GM19193 (cell line): ENCODE results near the gene IRX4.

Experiments used
- POLR2A ChIP-seq: IDR thresholded peaks from 4 replicates; pipeline ENCODE4 v1.6.1; 2011; ENCODE audit not compliant: insufficient read depth, insufficient read length; ENCODE audit errors: extremely low read depth

IRX4 gene

GRCh38 chr5:1901983-1902382, 19.3 kb upstream of the IRX4 start:
- TF ChIP-seq POLR2A: no peak

- no peak for TF ChIP-seq POLR2A
Observed at GRCh38 chr5:1901061-1901460, 18.3 kb upstream of the IRX4 start.

- TF ChIP-seq POLR2A: no peak
Observed at GRCh38 chr5:1899201-1899600, 16.5 kb upstream of the IRX4 start.

GRCh38 chr5:1897816-1898450, 15.2 kb upstream of the IRX4 start:
- TF ChIP-seq POLR2A: no peak

GRCh38 chr5:1897386-1897785, 14.7 kb upstream of the IRX4 start:
- no peak for TF ChIP-seq POLR2A

- no peak for TF ChIP-seq POLR2A
Observed at GRCh38 chr5:1896602-1897376, 14.1 kb upstream of the IRX4 start.

GRCh38 chr5:1895739-1896420, 13.2 kb upstream of the IRX4 start:
- TF ChIP-seq POLR2A: no peak

- TF ChIP-seq POLR2A: no peak
Observed at GRCh38 chr5:1894243-1894642, 11.5 kb upstream of the IRX4 start.

- TF ChIP-seq POLR2A: no peak
Observed at GRCh38 chr5:1893754-1894153, 11.0 kb upstream of the IRX4 start.

- TF ChIP-seq POLR2A: no peak
Observed at GRCh38 chr5:1892685-1893445, 10.1 kb upstream of the IRX4 start.

- TF ChIP-seq POLR2A: no peak
Observed at GRCh38 chr5:1892211-1892610, 9.5 kb upstream of the IRX4 start.

GRCh38 chr5:1891391-1891790, 8.7 kb upstream of the IRX4 start:
- TF ChIP-seq POLR2A: no peak

GRCh38 chr5:1890296-1890695, 7.6 kb upstream of the IRX4 start:
- TF ChIP-seq POLR2A: no peak

- no peak for TF ChIP-seq POLR2A
Observed at GRCh38 chr5:1889321-1890065, 6.8 kb upstream of the IRX4 start.
